GM12878 (cell line): ENCODE measurements around the gene NAV2. TPM values are rescaled to one million over a fixed set of nuclear protein-coding genes. Genes with fewer than 3 reads are reported as not detected.

Experiments
- ATAC-seq: fragments of 200-7000 bp; cut with Tn5 transposase; 3 replicates; pipeline ENCODE4 v1.9.1; 2020; ENCODE audit warnings: mild to moderate bottlenecking, moderate library complexity
- BruUV-seq: library from RNA; stranded (reverse); fragments of 400-500 nt; replicated peaks from 2 replicates; lab custom pipeline; 2021; lab: Mats Ljungman, UMichigan
- CTCF ChIA-PET: fragments of 300-600 bp; sonication (Branson Sonifier 250); formaldehyde crosslinking; extraction: SDS; loops from one replicate; lab custom pipeline; 2021; ENCODE audit warnings: inconsistent platforms; lab: Yijun Ruan, JAX
- POLR2A ChIA-PET: fragments of 350-600 bp; formaldehyde crosslinking; extraction: SDS; loops from one replicate; lab custom pipeline; 2021; ENCODE audit warnings: inconsistent platforms; lab: Charles Lee
- RAD21 ChIA-PET: fragments of 300-600 bp; sonication (Branson Sonifier 250); formaldehyde crosslinking; loops from one replicate; lab custom pipeline; 2023; ENCODE audit warnings: antibody characterized with exemption; ENCODE audit not compliant: unreplicated experiment; lab: Charles Lee
- SMC1A ChIA-PET: fragments of 300-600 bp; sonication (Branson Sonifier 250); formaldehyde crosslinking; loops from one replicate; lab custom pipeline; 2023; ENCODE audit not compliant: unreplicated experiment, uncharacterized antibody; lab: Charles Lee
- DNase-seq: peaks from one replicate; pipeline ENCODE4 v3.0.0-alpha.2; 2011; ENCODE audit warnings: low read depth, low spot score
- FAIRE-seq: peaks from 3 replicates; lab custom pipeline; 2011; peaks lifted over from hg19 to GRCh38; lab: Jason Lieb, UNC
- H2AFZ ChIP-seq: 2 replicates; pipeline ENCODE4 v1.6.0; 2011; ENCODE audit warnings: low read depth, low read length, control low read depth; ENCODE audit not compliant: control insufficient read depth
- H3K27ac ChIP-seq: 2 replicates; pipeline ENCODE4 v1.5.1; 2011; ENCODE audit warnings: control low read depth; ENCODE audit not compliant: control insufficient read depth, insufficient read depth
- H3K27me3 ChIP-seq, 2 experiments: replicated peaks in 1 of 2; 2 replicates each; pipeline versions ENCODE4 v1.6.0 to v1.6.1; 2011; ENCODE audit warnings: low read length in 1 of 2; ENCODE audit not compliant: control insufficient read depth in 2 of 2, insufficient read depth in 2 of 2
- H3K36me3 ChIP-seq, 2 experiments: 2 replicates each; pipeline ENCODE4 v1.5.1; 2011; ENCODE audit warnings: low read length in 1 of 2; ENCODE audit not compliant: control insufficient read depth in 2 of 2, insufficient read depth in 2 of 2
- H3K4me1 ChIP-seq: 2 replicates; pipeline ENCODE4 v1.6.1; 2011; ENCODE audit warnings: mild to moderate bottlenecking, low read length, moderate library complexity, mixed read lengths; ENCODE audit not compliant: control insufficient read depth, insufficient read depth
- H3K4me2 ChIP-seq: 2 replicates; pipeline ENCODE4 v1.6.0; 2011; ENCODE audit warnings: control low read depth; ENCODE audit not compliant: control insufficient read depth, insufficient read depth
- H3K4me3 ChIP-seq: fragments of 200-600 bp; sonication (generic); 2 replicates; pipeline ENCODE4 v1.5.1; 2016
- H3K79me2 ChIP-seq: 2 replicates; pipeline ENCODE4 v1.6.0; 2011; ENCODE audit warnings: low read length; ENCODE audit not compliant: control insufficient read depth, insufficient read depth
- H3K9ac ChIP-seq: 2 replicates; pipeline ENCODE4 v1.8.0; 2011; ENCODE audit warnings: low read length, control low read depth, mixed read lengths; ENCODE audit not compliant: control insufficient read depth, insufficient read depth
- H3K9me3 ChIP-seq: replicated peaks from 3 replicates; pipeline ENCODE4 v1.5.1; 2011; ENCODE audit warnings: mild to moderate bottlenecking, low read length; ENCODE audit not compliant: control insufficient read depth, insufficient read depth
- H4K20me1 ChIP-seq: 2 replicates; pipeline ENCODE4 v1.6.0; 2011; ENCODE audit not compliant: control insufficient read depth, insufficient read depth
- FOS ChIP-seq: IDR thresholded peaks from 3 replicates; pipeline ENCODE4 v1.6.1; 2011; ENCODE audit warnings: borderline replicate concordance; ENCODE audit not compliant: insufficient read length; ENCODE audit errors: extremely low read depth
- KLF5 ChIP-seq: fragments of 450-650 bp; IDR thresholded peaks from 2 replicates; pipeline ENCODE4 v1.6.1; 2014; ENCODE audit warnings: mild to moderate bottlenecking; ENCODE audit not compliant: partially characterized antibody
- POLR2AphosphoS2 ChIP-seq: IDR thresholded peaks from 2 replicates; pipeline ENCODE4 v1.6.1; 2011; ENCODE audit warnings: low read depth, mild to moderate bottlenecking, low read length, improper control_type of control experiment, moderate library complexity
- SMC3 ChIP-seq: IDR thresholded peaks from 2 replicates; pipeline ENCODE4 v1.6.1; 2011; ENCODE audit warnings: low read length, improper control_type of control experiment, borderline replicate concordance
- SUPT20H ChIP-seq: IDR thresholded peaks from 2 replicates; pipeline ENCODE4 v1.6.1; 2011; ENCODE audit warnings: low read depth, mild to moderate bottlenecking, low read length, moderate library complexity, borderline replicate concordance; ENCODE audit not compliant: control insufficient read depth
- ZZZ3 ChIP-seq: IDR thresholded peaks from 2 replicates; pipeline ENCODE4 v1.6.1; 2011; ENCODE audit warnings: low read depth; ENCODE audit not compliant: control insufficient read depth, insufficient read length
- WGBS: methylation state at CpG from one replicate; pipeline ENCODE4 v1.1.6; 2016; ENCODE audit warnings: low lambda C conversion rate; ENCODE audit not compliant: insufficient replicate concordance, insufficient coverage; ENCODE audit errors: missing lambda C conversion rate; 5-methylcytosine and 5-hydroxymethylcytosine counted together
- in situ Hi-C: fragments of 300-500 bp; cut with MboI; formaldehyde crosslinking; loops from 9 replicates; pipeline ENCODE4 v1.14.3; 2018; ENCODE audit warnings: mixed read lengths
- intact Hi-C: fragments of 100-400 bp; cut with micrococcal nuclease; formaldehyde crosslinking; loops from one replicate; pipeline ENCODE4 v1.14.2; 2022; ENCODE audit not compliant: unreplicated experiment
- polyA plus RNA-seq, 11 experiments: library from polyadenylated mRNA; depleted of rRNA in 4 of 11; unstranded in 6 of 11; stranded (reverse) in 5 of 11; fragments of >200 nt; fragmentation: Nextera tagmentation in 4 of 11; fragmentation: Illumina TruSeq in 1 of 11; extraction: Ambion mirVana in 4 of 11; extraction: Trizol in 1 of 11; gene quantifications; 1 replicate in 1 of 11; 2 replicates in 10 of 11; pipeline versions ENCODE4 v1.2.1 to v1.2.3, GENCODE V29; 2011 to 2016; ENCODE audit warnings: inconsistent platforms in 2 of 11, missing spikeins in 2 of 11, low read depth in 1 of 11
- total RNA-seq, 4 experiments: library from RNA; depleted of rRNA in 3 of 4; stranded (reverse); fragments of >200 nt in 3 of 4; fragmentation: Illumina TruSeq in 1 of 4; extraction: Trizol in 1 of 4; gene quantifications; 2 replicates each; pipeline versions ENCODE4 v1.2.1 to v1.2.3, GENCODE V29; 2013 to 2021

NAV2 gene
- total and polyA plus RNA-seq, 10 of the 15 experiments (the other 5 are each of a cell fraction or from before 2014, with no cell fraction given) = 0.35 to 6.1 (median 1.1) TPM

- Histone ChIP-seq H3K9ac (peak overlapping the region; percentile 49), H4K20me1 (no peaks in the 10 kb centered on the region), H3K27ac (no peak overlapping the region), H3K4me3 (peak overlapping the region; percentile 66), H3K4me2 (peak overlapping the region; percentile 98), H2AFZ (peak overlapping the region; percentile 90), H3K27me3 (peaks cover 14 to 40% of the 10 kb centered on the region in 2 experiments), H3K36me3 (no peaks in the 10 kb centered on the region), H3K9me3 (no peaks in the 10 kb centered on the region), H3K4me1 (peaks cover 13% of the 10 kb centered on the region)
- ChIA-PET RAD21 (no interaction called here), SMC1A (interaction anchor here (0.8 kb wide), 1 partner anchor 66 kb away, joined by 3 read pairs; no protein-coding TSS in a partner anchor), POLR2A (no interaction called here), CTCF (interaction anchor here (0.9 to 1.5 kb wide), 3 partner anchors 31 to 192 kb away, joined by 3 to 4 read pairs (median 4); no protein-coding TSS in a partner anchor)
- in situ Hi-C loops = no loop called here
- intact Hi-C loops = no loop called here
- BruUV-seq = no TSS peak
- FAIRE-seq (no peak), ATAC-seq (peak; percentile 34), DNase-seq (no peak)
- 2% methylated on average over 15 of the region's 16 CpGs for WGBS
- TF ChIP-seq SMC3 (no peak), FOS (no peak), POLR2AphosphoS2 (no peak), SUPT20H (no peak), KLF5 (no peak), ZZZ3 (no peak)
- TF ChIP-seq, all 136 proteins: peak for 0
- H3K79me2 ChIP-seq = no peaks in the 10 kb centered on the region
Measured at GRCh38 chr11:19711911-19712280, 741 bp upstream of the NAV2 start.
